HUDEP-2 (cell line): Measurements from ENCODE around the gene TENM3.

Source experiments
- DNase-seq, 76 experiments: peaks; one replicate each; lab custom pipeline; 2025; ENCODE audit not compliant: unreplicated experiment in 76 of 76; lab: John Stamatoyannopoulos, UW

TENM3 gene

GRCh38 chr4:182251116-182251515 lies 7.9 kb downstream of the TENM3 start:
- DNase-seq: no peak

DNA sequence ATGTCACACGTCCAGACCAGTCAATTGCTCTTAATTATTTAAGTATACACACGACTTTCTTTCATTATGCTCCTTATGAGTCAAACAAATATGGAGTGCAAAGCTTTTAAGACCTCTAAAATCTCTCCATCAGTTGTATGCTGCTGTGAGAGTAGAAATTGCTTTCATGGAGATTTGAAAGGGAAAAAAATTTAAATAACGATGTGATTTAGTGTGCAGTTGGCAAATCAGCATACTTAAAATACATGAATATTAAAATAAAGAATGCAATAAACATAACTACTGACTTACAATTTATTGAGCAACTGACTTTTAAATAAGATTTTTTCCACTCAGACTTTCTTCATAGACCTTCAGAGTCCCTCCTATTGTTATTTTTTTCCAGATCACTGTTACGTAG lies 9.0 kb downstream of the TENM3 start:
- no peak for DNase-seq

- DNase-seq: no peak
These were observed 11.0 kb downstream of the TENM3 start for GRCh38 chr4:182254026-182254780.

DNA sequence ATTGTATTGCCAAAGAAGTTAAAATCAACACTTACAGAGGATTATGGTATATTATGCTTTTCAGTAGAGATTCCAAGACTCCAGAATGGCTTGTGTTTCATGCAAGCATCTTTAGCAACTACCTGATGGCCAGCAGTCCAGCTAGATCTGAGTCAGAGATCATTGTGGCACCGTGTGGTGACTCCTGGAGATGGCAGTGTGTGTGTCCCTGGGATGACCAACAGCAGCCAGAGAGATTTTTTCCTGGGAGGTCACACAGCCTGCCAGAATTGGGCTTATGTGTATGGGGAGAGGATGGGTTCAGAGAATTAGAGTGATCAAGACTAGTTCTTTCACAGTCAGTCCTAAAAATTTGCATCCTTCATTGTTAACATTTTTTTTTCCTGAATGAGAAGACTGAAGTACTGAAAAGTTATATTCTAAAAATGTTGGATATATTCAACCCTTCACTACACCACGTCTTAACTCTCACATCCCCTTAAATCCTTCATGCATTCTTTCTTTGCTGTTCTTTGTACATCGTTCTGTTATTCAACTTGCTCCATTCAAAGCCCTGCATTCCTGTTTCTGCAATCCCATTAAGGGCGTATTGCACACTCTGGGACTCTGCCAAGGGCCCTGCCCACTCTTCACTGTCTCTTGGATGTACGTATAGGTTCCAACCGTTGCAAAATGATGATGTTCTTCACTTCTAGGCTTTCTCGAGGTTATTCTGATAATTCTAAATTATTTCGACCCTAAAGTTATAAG lies 12.4 kb downstream of the TENM3 start:
- DNase-seq: no peak

GRCh38 chr4:182257016-182257415 lies 13.8 kb downstream of the TENM3 start:
- no peak for DNase-seq

DNA sequence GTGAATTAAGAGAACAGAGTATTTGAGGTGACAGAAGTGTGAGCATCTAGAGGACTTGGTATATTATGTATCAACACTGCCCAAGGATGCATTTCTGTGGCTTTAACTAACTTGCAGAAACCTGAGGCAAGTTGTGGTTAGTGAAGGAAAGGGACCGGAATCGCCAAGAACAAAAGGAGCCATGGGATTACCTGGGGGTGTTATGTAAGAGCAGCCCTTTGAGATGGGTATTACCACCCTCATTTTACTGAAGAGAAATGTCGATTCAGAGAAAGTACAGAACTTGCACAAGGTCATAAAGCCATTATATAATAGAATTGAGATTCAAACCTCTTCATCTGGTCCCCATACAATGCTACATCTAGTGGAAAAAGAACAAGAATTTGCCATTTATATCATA lies 14.3 kb downstream of the TENM3 start:
- no peak for DNase-seq

DNA sequence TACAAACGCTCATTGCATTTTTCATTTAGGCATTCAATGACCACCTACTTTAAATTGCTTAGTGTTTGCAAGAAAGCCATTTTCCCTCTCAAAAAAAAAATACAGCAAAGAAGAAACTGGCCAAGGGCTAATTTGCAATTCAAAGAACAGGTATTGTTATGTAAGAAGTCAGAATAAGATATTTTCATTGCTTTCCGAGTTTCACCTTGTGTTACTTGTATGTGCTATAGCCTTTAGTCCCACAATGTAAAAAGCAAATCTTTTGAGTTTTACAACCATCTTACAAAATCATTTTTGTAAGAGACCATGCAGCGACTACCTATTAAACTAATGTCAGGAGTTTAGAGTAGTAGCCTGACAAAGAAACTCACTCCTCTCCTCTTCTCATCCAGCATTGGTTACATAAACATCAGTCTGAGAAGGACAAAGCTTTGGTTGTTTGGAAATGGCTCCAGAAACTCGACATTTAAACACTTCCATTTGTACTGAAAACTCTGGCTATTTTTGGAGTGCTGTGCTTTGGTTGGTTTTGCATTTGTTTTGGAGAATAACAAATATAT lies 15.3 kb downstream of the TENM3 start:
- no peak for DNase-seq

DNA sequence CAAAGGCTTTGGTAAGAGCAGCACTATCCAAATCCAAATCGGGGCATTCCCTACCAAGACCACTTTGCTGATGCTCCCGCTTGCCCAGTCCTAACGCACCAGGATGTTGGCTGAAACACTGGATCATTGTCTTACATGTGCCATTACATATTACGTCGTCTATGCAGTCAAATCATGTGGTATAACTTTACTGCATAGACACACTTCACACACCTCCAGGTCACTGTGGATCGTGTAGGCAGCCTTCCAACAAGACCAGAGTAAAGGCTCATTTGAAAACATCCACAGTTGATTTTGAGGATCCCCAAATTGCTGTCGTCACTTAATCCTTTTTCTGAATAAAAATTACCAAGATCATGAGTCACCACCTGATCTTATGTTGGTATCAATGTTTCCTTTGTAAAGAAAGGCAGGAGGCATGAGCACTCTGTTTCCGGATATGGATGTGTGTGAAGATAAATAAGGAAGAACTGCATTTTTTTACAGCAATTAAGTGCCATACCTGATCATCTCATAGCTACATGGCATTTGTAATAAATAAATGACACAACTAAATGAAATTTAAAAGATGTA lies 18.5 kb downstream of the TENM3 start:
- no peak for DNase-seq

- no peak for DNase-seq
These were observed 20.4 kb downstream of the TENM3 start for GRCh38 chr4:182263562-182263961.

GRCh38 chr4:182264139-182264752 lies 21.0 kb downstream of the TENM3 start:
- DNase-seq: no peak

DNA sequence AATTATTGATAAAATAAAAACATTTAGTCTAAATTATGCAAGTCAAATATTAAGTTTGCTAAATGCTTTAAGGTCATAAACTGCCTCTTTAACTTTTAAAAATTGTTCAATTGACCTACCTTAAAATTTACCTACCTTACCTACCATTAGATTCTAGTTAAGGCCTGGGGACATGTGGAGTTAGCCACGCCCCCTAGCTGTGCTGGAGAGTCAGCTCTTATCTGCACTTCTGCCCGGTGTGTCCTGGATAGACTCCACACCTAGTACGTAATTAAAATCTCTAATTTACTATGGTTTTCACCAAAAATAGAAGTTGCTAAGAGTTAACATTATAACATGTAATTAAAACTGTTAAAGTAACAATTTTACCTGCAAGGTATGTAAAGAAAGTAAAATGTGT lies 22.7 kb downstream of the TENM3 start:
- DNase-seq: peak in 4 of 76 experiments; percentile 0 to 4 (median 1)

GRCh38 chr4:182267048-182267447 lies 23.8 kb downstream of the TENM3 start:
- DNase-seq: no peak

- no peak for DNase-seq
These were observed 25.8 kb downstream of the TENM3 start for GRCh38 chr4:182268966-182269365.

GRCh38 chr4:182271731-182272130 lies 28.5 kb downstream of the TENM3 start:
- DNase-seq: no peak

DNA sequence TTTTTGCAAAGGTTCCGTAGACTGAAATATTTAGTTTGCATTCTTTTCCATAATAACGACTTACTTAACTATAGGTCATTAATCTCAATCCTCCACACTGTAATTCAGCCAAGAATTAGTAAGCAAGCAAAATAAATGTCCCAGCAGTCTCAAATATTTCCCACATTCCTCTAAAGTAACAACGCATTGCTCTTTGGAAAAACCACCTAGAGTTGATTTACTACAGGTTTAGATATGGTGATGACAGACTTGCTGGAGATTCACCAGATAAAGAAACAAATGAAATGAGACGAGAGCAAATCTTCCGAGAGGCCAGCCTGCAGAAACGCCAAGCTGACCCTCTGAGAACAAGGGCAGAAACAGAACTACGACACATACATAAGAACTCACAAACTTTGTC lies 28.9 kb downstream of the TENM3 start:
- no peak for DNase-seq

- no peak for DNase-seq
These were observed 30.2 kb downstream of the TENM3 start for GRCh38 chr4:182273191-182273935.

- no peak for DNase-seq
These were observed 33.3 kb downstream of the TENM3 start for GRCh38 chr4:182276210-182277109.

DNA sequence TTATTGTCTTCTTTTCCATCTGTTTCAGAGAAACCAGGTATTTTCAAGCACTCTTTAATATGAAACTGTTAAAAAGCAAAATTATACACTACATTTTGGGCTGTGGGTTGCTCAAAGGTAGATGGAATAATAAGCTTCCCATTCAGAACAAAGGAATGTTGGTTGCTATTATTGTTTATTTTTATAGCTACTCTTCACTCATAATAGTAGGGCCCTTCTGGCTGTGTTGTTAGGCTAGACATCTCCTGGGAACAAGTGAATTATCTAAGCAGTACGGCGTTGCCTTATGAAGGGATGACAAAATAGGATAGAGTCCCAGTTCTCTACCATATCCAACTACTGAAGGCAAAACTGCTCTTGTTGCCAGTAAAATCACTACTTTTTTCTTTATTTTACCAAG lies 34.2 kb downstream of the TENM3 start:
- DNase-seq: no peak

DNA sequence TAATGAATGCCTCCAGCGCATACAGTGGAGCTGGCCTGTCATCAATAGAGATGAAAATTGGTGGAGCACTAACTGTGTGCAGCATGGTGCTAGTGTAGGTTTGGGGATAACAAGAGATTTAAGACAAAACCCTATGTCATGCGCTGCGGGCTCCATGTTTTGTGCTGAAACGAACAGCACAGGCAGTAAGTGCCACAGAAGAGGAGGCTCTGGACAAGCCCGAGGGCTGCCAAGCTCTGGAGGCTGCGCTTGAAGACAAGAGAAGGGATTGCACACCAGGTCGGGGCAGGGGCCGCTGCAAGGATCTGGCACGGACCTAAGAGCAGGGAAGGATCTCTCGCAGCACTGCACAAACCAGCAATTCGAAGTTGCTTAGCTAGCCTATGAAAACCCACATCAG lies 35.5 kb downstream of the TENM3 start:
- no peak for DNase-seq
